ENCODE results near the gene GARIN3.

GRCh38 chr5:157177953-157178352 lies 11.9 kb upstream of the GARIN3 start:
- no peak for TF ChIP-seq POLR2A (IDR thresholded peaks at IDR 0.05)
- TF ChIP-seq EP300 (IDR thresholded peaks at IDR 0.05) = no peak
- TF ChIP-seq, protein P1, sequence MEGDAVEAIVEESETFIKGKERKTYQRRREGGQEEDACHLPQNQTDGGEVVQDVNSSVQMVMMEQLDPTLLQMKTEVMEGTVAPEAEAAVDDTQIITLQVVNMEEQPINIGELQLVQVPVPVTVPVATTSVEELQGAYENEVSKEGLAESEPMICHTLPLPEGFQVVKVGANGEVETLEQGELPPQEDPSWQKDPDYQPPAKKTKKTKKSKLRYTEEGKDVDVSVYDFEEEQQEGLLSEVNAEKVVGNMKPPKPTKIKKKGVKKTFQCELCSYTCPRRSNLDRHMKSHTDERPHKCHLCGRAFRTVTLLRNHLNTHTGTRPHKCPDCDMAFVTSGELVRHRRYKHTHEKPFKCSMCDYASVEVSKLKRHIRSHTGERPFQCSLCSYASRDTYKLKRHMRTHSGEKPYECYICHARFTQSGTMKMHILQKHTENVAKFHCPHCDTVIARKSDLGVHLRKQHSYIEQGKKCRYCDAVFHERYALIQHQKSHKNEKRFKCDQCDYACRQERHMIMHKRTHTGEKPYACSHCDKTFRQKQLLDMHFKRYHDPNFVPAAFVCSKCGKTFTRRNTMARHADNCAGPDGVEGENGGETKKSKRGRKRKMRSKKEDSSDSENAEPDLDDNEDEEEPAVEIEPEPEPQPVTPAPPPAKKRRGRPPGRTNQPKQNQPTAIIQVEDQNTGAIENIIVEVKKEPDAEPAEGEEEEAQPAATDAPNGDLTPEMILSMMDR (IDR thresholded peaks at IDR 0.05) = no peak

Measured in ovary (tissue), 3 donors.